Measurements from ENCODE around the gene INSL4. TPM values are rescaled to one million over a fixed set of nuclear protein-coding genes. Genes with fewer than 3 reads are reported as not detected.

The INSL4 gene
- total and polyA plus RNA-seq, 2 of the 8 experiments (the other 6 are each of a cell fraction or from before 2014, with no cell fraction given) = not detected

DNA sequence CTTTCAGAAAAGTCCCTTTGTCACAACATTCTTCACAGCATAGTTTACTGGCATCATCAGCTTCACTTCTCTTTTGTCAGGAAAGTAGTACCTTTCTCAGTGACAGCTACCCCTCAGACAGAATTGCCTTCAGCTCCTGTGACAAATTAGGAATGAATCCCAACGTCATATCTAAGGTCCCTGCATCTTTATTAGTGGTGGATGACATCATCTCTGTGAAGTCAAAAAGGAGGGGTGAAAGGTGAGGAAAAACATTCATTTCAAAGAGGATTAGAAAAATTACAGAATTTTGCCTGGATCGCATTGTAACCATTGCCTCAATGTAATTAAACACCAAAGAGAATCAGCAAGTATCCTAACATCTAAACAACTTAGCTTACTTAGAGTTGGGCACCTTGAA, 37.9 kb upstream of the INSL4 start:
- CTCF ChIA-PET (ENCODE audit: partially characterized antibody) = interaction anchor here (1.4 kb wide), 1 partner anchor 164 kb away, joined by 4 read pairs; no protein-coding TSS in a partner anchor

More for the DNA sequence above, 37.9 kb upstream of the INSL4 start:
- no peaks in the 10 kb centered on the region for H3K27me3 ChIP-seq (replicated peaks in 1 of 4; ENCODE audit: control insufficient read depth in 3 of 4, extremely low read depth in 1 of 4, insufficient read depth in 3 of 4, low read length in 3 of 4)
- FAIRE-seq (no peak), DNase-seq (ENCODE audit: low read depth in 1 of 2, low spot score in 2 of 2) (no peak)
- 77% methylated on average over 2 of the region's 2 CpGs; no CpG with 5 or more reads in 1 of the 2 experiments for WGBS, 2 experiments (ENCODE audit: extremely low coverage in 1 of 2, insufficient coverage in 1 of 2, insufficient read length in 1 of 2, insufficient replicate concordance in 2 of 2, low coverage in 1 of 2, low lambda C conversion rate in 2 of 2, missing lambda C conversion rate in 1 of 2)
- H3K4me1 ChIP-seq (replicated peaks in 1 of 4; ENCODE audit: control insufficient read depth in 3 of 4, insufficient read depth in 4 of 4, low read length in 3 of 4) = no peaks in the 10 kb centered on the region
- H3K79me2 ChIP-seq (ENCODE audit: control insufficient read depth in 1 of 2, insufficient read depth in 2 of 2, low read length in 2 of 2) = no peaks in the 10 kb centered on the region
- no peak overlapping the region for H2BK120ac ChIP-seq (replicated peaks; ENCODE audit: low read depth, low read length)
- no peak overlapping the region for H2BK12ac ChIP-seq (ENCODE audit: low read depth, low read length)
- H3K23ac ChIP-seq (ENCODE audit: insufficient read length) = no peak overlapping the region
- H3K36me3 ChIP-seq (ENCODE audit: control insufficient read depth in 2 of 4, insufficient read depth in 4 of 4, low read length in 3 of 4) = no peaks in the 10 kb centered on the region
- no peak overlapping the region for H2BK5ac ChIP-seq (ENCODE audit: low read depth, low read length)
- TF ChIP-seq TAF7 (optimal IDR thresholded peaks at IDR 0.05; ENCODE audit: borderline replicate concordance, low read depth, low read length) (no peak), SUZ12 (IDR thresholded peaks at IDR 0.05; ENCODE audit: low read length) (no peak), CBX5 (IDR thresholded peaks at IDR 0.05; ENCODE audit: low read depth, low read length) (no peak), GABPA (IDR thresholded peaks at IDR 0.05; ENCODE audit: borderline replicate concordance, insufficient read depth, low read length) (no peak), POLR2A (IDR thresholded peaks at IDR 0.05; ENCODE audit: control extremely low read depth in 1 of 2, low read depth in 2 of 2, low read length in 2 of 2) (no peak), KDM4A (IDR thresholded peaks at IDR 0.05; ENCODE audit: low read depth, low read length, severe bottlenecking) (no peak), SP2 (IDR thresholded peaks at IDR 0.05; ENCODE audit: low read length) (no peak), TAF1 (IDR thresholded peaks at IDR 0.05; ENCODE audit: low read depth, low read length) (no peak), MAX (IDR thresholded peaks at IDR 0.05) (no peak), EGR1 (IDR thresholded peaks at IDR 0.05; ENCODE audit: borderline replicate concordance, low read depth, low read length) (no peak), USF2 (IDR thresholded peaks at IDR 0.05; ENCODE audit: low read length) (no peak), KDM5A (IDR thresholded peaks at IDR 0.05; ENCODE audit: low read length) (no peak), SIRT6 (IDR thresholded peaks at IDR 0.05; ENCODE audit: low read length) (no peak)
- H3K23me2 ChIP-seq (ENCODE audit: low read depth, low read length) = no peaks in the 10 kb centered on the region
- no peak overlapping the region for H3K18ac ChIP-seq (ENCODE audit: extremely low read depth, low read length)
- H2AFZ ChIP-seq (ENCODE audit: low read length) = no peak overlapping the region
- H4K91ac ChIP-seq (replicated peaks; ENCODE audit: insufficient read length, low read length) = no peak overlapping the region
- no peak overlapping the region for H3K4me3 ChIP-seq (ENCODE audit: extremely low read depth in 1 of 4, insufficient read depth in 2 of 4, low read depth in 3 of 4, low read length in 4 of 4)
- H2BK15ac ChIP-seq (ENCODE audit: low read length) = no peak overlapping the region
- H4K5ac ChIP-seq (ENCODE audit: insufficient read length, low read depth, low read length) = no peak overlapping the region
- POLR2A ChIA-PET (ENCODE audit: partially characterized antibody) = interaction anchor here (0.6 kb wide), 1 partner anchor 1450 kb away, joined by 3 read pairs; no protein-coding TSS in a partner anchor
- H3K4me2 ChIP-seq (ENCODE audit: insufficient read depth in 1 of 2, low read depth in 2 of 2, low read length in 2 of 2) = no peak overlapping the region
- H3K56ac ChIP-seq (replicated peaks; ENCODE audit: insufficient read length, low read depth, low read length) = no peak overlapping the region
- no peaks in the 10 kb centered on the region for H3K79me1 ChIP-seq (ENCODE audit: low read depth, low read length)
- H3K9ac ChIP-seq (replicated peaks in 1 of 4; ENCODE audit: extremely low read depth in 1 of 4, low read depth in 3 of 4, low read length in 3 of 4) = no peak overlapping the region
- H4K20me1 ChIP-seq (replicated peaks in 1 of 2; ENCODE audit: control insufficient read depth in 1 of 2, insufficient read depth in 2 of 2, low read length in 2 of 2) = no peaks in the 10 kb centered on the region
- no peak overlapping the region for H2BK20ac ChIP-seq (ENCODE audit: low read length)
- no peak overlapping the region for H4K8ac ChIP-seq (ENCODE audit: extremely low read depth, insufficient read depth, low read length)
- no peak overlapping the region for H3K14ac ChIP-seq (ENCODE audit: insufficient read length)
- no peak overlapping the region for H3K4ac ChIP-seq (replicated peaks; ENCODE audit: insufficient read length, low read depth, low read length)
- no peak overlapping the region for H2AK5ac ChIP-seq (ENCODE audit: low read depth, low read length)
- peaks cover 0 to 4% of the 10 kb centered on the region in 2 experiments; a peak in 1 of 4 replicates for H3K9me3 ChIP-seq (ENCODE audit: insufficient read depth in 2 of 2, low read depth in 1 of 2, low read length in 1 of 2)
- H3K27ac ChIP-seq (ENCODE audit: low read depth, low read length) = no peak overlapping the region
